RWPE2 (cell line): Measurements from ENCODE around the gene IL1RL1.

Experiments
- ATAC-seq: fragments of 200-7000 bp; cut with Tn5 transposase; 3 replicates; pipeline ENCODE4 v1.9.1; 2021; ENCODE audit warnings: low read depth
- DNase-seq: peaks from one replicate; pipeline ENCODE4 v3.0.0-alpha.2; 2020; ENCODE audit warnings: low spot score
- H3K27ac ChIP-seq: fragments of 450-650 bp; 2 replicates; pipeline ENCODE4 v1.5.1; 2017; ENCODE audit warnings: mild to moderate bottlenecking; ENCODE audit not compliant: poor library complexity, severe bottlenecking
- H3K27me3 ChIP-seq: fragments of 250-450 bp; sonication (Bioruptor Pico); 2 replicates; pipeline ENCODE4 v1.5.1; 2021; ENCODE audit warnings: mild to moderate bottlenecking, moderate library complexity; ENCODE audit not compliant: insufficient read depth, poor library complexity, severe bottlenecking
- H3K36me3 ChIP-seq: fragments of 250-450 bp; sonication (Bioruptor Pico); 2 replicates; pipeline ENCODE4 v1.5.1; 2020; ENCODE audit warnings: low read depth, mild to moderate bottlenecking, moderate library complexity
- H3K4me1 ChIP-seq: fragments of 250-450 bp; sonication (Bioruptor Pico); 2 replicates; pipeline ENCODE4 v1.5.1; 2021; ENCODE audit warnings: mild to moderate bottlenecking, moderate library complexity; ENCODE audit not compliant: insufficient read depth, poor library complexity, severe bottlenecking
- H3K4me3 ChIP-seq: fragments of 250-450 bp; sonication (Bioruptor Pico); 2 replicates; pipeline ENCODE4 v1.5.1; 2021; ENCODE audit warnings: mild to moderate bottlenecking, moderate library complexity; ENCODE audit not compliant: severe bottlenecking
- H3K9me3 ChIP-seq: fragments of 250-450 bp; sonication (Bioruptor Pico); 2 replicates; pipeline ENCODE4 v1.5.1; 2021; ENCODE audit warnings: mild to moderate bottlenecking, moderate library complexity; ENCODE audit not compliant: severe bottlenecking
- CTCF ChIP-seq: fragments of 450-650 bp; IDR thresholded peaks from one replicate; pipeline ENCODE4 v1.5.1; 2017; ENCODE audit warnings: mild to moderate bottlenecking, moderate library complexity; ENCODE audit not compliant: poor library complexity, severe bottlenecking

IL1RL1 gene

GRCh38 chr2:102290594-102290993 is 20.8 kb upstream of the IL1RL1 start:
- no peak overlapping the region for H3K4me3 ChIP-seq
- H3K4me1 ChIP-seq: peaks cover 7% of the 10 kb centered on the region
- H3K9me3 ChIP-seq: no peaks in the 10 kb centered on the region
- no peaks in the 10 kb centered on the region for H3K36me3 ChIP-seq
- H3K27ac ChIP-seq: no peak overlapping the region
- TF ChIP-seq CTCF: no peak
- no peak for DNase-seq
- no peak for ATAC-seq
- no peaks in the 10 kb centered on the region for H3K27me3 ChIP-seq

- no peak for TF ChIP-seq CTCF
- H3K36me3 ChIP-seq: no peaks in the 10 kb centered on the region
- H3K4me3 ChIP-seq: no peak overlapping the region
- peaks cover 7% of the 10 kb centered on the region for H3K4me1 ChIP-seq
- H3K27ac ChIP-seq: no peak overlapping the region
- DNase-seq (no peak), ATAC-seq (no peak)
- H3K27me3 ChIP-seq: no peaks in the 10 kb centered on the region
- H3K9me3 ChIP-seq: no peaks in the 10 kb centered on the region
Measured at GRCh38 chr2:102291319-102292075, 19.9 kb upstream of the IL1RL1 start.

- Histone ChIP-seq H3K27me3 (no peaks in the 10 kb centered on the region), H3K4me1 (peaks cover 7% of the 10 kb centered on the region), H3K27ac (no peak overlapping the region), H3K9me3 (no peaks in the 10 kb centered on the region), H3K36me3 (no peaks in the 10 kb centered on the region), H3K4me3 (no peak overlapping the region)
- TF ChIP-seq CTCF: no peak
- ATAC-seq: peak; percentile 98
- DNase-seq: no peak
Measured at GRCh38 chr2:102294802-102295489, 16.4 kb upstream of the IL1RL1 start.

- no peak for DNase-seq
- peaks cover 7% of the 10 kb centered on the region for H3K4me1 ChIP-seq
- H3K36me3 ChIP-seq: no peaks in the 10 kb centered on the region
- ATAC-seq: no peak
- no peak for TF ChIP-seq CTCF
- no peak overlapping the region for H3K27ac ChIP-seq
- H3K27me3 ChIP-seq: peaks cover 3% of the 10 kb centered on the region
- H3K9me3 ChIP-seq: no peaks in the 10 kb centered on the region
- no peak overlapping the region for H3K4me3 ChIP-seq
Measured at GRCh38 chr2:102295566-102295965, 15.8 kb upstream of the IL1RL1 start.

GRCh38 chr2:102296449-102296848 is 14.9 kb upstream of the IL1RL1 start:
- no peak overlapping the region for H3K4me3 ChIP-seq
- no peak overlapping the region for H3K27ac ChIP-seq
- DNase-seq (no peak), ATAC-seq (no peak)
- TF ChIP-seq CTCF: no peak
- peaks cover 7% of the 10 kb centered on the region for H3K27me3 ChIP-seq
- peaks cover 7% of the 10 kb centered on the region for H3K4me1 ChIP-seq
- no peaks in the 10 kb centered on the region for H3K36me3 ChIP-seq
- H3K9me3 ChIP-seq: no peaks in the 10 kb centered on the region
